SJCRH30 (cell line): ENCODE results near the gene PDXDC1. TPM values are rescaled to one million over a fixed set of nuclear protein-coding genes. Genes with fewer than 3 reads are reported as not detected.
"Not testable (repeated sequence)": the region's sequence is repeated elsewhere in the genome, so short reads cannot be mapped to it uniquely, and the experiment has no call there.

Experiments
- DNase-seq, 2 experiments: peaks; one replicate each; pipeline ENCODE4 v3.0.0-alpha.2; 2015 to 2020
- H3K27ac ChIP-seq: fragments of 250-450 bp; sonication (Bioruptor Pico); 2 replicates; pipeline ENCODE4 v1.5.1; 2020; ENCODE audit warnings: mild to moderate bottlenecking, moderate library complexity
- H3K27me3 ChIP-seq: fragments of 250-450 bp; sonication (Bioruptor Pico); 2 replicates; pipeline ENCODE4 v1.5.1; 2020; ENCODE audit warnings: mild to moderate bottlenecking, moderate library complexity
- H3K36me3 ChIP-seq: fragments of 250-450 bp; sonication (Bioruptor Pico); 2 replicates; pipeline ENCODE4 v1.5.1; 2020; ENCODE audit warnings: mild to moderate bottlenecking, moderate library complexity
- H3K4me1 ChIP-seq: fragments of 250-450 bp; sonication (Bioruptor Pico); 2 replicates; pipeline ENCODE4 v1.5.1; 2020; ENCODE audit warnings: mild to moderate bottlenecking, moderate library complexity
- H3K4me3 ChIP-seq: fragments of 250-450 bp; sonication (Bioruptor Pico); 2 replicates; pipeline ENCODE4 v1.5.1; 2020; ENCODE audit warnings: mild to moderate bottlenecking, moderate library complexity
- H3K9me3 ChIP-seq: fragments of 250-450 bp; sonication (Bioruptor Pico); replicated peaks from 2 replicates; pipeline ENCODE4 v1.5.1; 2020; ENCODE audit warnings: mild to moderate bottlenecking, moderate library complexity
- total RNA-seq: library from RNA; depleted of rRNA; stranded (reverse); fragments of >200 nt; shearing (Covaris generic); gene quantifications from 2 replicates; pipeline ENCODE4 v1.2.3, GENCODE V29; 2014

Gene PDXDC1
- total RNA-seq, 1 experiment from 2014 or later: 48.7 TPM

DNA sequence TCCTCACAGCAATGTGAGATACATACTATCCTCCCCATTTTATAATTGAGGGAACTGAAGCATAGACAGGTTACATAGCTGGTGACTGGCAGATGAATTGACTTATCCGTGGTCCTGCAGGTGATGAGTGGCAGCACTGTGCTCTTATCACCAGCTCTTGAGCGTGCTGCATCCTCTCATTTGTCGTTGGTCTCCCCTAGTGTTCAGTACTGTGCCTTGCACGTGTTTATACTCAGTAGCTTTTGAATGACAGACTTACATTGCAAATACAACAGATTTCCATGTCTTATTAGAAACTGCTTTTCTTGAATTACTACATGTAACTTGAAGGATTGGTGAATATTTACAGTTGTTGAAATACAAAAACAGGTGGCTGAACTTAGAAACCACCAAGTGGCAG, 47.4 kb downstream of the PDXDC1 start:
- peak; percentile 29 to 58 for DNase-seq
- H3K27ac ChIP-seq, H3K27me3 ChIP-seq, H3K9me3 ChIP-seq, H3K4me3 ChIP-seq: not testable (repeated sequence)
- H3K36me3 ChIP-seq: peaks cover 33% of the 10 kb centered on the region
- peaks cover 25% of the 10 kb centered on the region for H3K4me1 ChIP-seq

GRCh38 chr16:15023381-15024077, 48.7 kb downstream of the PDXDC1 start:
- not testable (repeated sequence) for DNase-seq, H3K4me3 ChIP-seq, H3K9me3 ChIP-seq, H3K27ac ChIP-seq, H3K27me3 ChIP-seq
- Histone ChIP-seq H3K36me3 (peaks cover 32% of the 10 kb centered on the region), H3K4me1 (peaks cover 17% of the 10 kb centered on the region)

- H3K9me3 ChIP-seq, H3K27me3 ChIP-seq, DNase-seq, H3K27ac ChIP-seq, H3K4me3 ChIP-seq: not testable (repeated sequence)
- Histone ChIP-seq H3K4me1 (peaks cover 20% of the 10 kb centered on the region), H3K36me3 (peaks cover 23% of the 10 kb centered on the region)
Measured at GRCh38 chr16:15024858-15025199, 50.0 kb downstream of the PDXDC1 start.

DNA sequence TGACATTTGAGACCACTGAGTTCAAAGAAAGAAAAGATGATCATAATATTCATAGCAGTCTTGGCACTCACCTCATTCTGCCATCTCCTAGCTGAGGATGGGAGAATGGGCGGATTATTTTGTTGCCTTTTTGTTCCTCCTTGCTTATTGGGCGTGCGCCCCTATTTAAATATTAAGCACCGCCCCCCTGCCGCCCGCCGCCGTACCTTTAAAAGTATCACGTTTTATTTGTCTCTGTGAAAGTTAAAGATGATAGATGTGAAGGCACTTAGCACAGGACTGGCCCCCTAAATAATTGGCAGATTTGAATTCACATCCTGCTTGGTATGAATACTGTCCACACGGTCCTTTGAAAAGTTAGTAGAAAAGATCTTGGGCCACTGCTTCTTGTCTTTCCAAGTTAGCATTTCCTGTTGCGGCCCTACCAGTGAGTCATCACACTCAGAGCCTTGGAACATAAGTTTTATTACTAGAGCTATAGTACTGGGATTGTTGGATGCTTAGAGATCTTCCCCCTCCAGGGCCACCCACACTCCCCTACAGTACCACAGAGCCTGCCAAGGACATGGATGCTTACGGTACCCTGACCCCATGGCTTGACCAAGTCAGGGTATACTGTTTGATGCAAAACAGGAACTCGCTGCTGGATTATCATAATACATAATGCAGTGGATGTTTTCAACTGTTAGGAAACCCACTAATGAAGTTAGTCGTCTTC, 50.6 kb downstream of the PDXDC1 start:
- not testable (repeated sequence) for DNase-seq, H3K27ac ChIP-seq, H3K27me3 ChIP-seq, H3K9me3 ChIP-seq, H3K4me3 ChIP-seq
- Histone ChIP-seq H3K4me1 (peaks cover 22% of the 10 kb centered on the region), H3K36me3 (peaks cover 23% of the 10 kb centered on the region)

DNA sequence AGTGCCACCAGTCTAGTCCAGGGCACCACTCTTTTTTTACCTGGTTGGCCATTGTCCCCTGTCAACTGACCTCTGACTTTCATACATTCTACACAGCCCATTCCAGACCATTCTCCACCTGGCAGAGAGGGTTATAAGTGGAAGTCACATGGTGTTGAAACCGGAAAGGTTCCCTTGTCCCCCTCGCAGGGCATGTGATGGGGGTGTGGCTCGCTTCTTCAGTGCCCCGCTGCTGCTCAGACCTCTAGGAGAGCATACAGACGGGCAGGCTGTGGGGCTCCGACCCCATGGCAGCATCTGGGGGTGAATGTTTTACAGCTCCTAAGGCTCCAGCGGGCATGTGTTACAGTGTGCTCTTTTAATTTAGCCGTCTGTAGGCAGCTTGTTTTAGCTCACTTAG, 52.2 kb downstream of the PDXDC1 start:
- DNase-seq, H3K27me3 ChIP-seq, H3K27ac ChIP-seq, H3K4me3 ChIP-seq, H3K9me3 ChIP-seq: not testable (repeated sequence)
- H3K4me1 ChIP-seq: peaks cover 13% of the 10 kb centered on the region
- peaks cover 20% of the 10 kb centered on the region for H3K36me3 ChIP-seq

GRCh38 chr16:15027503-15028344, 52.9 kb downstream of the PDXDC1 start:
- not testable (repeated sequence) for H3K27ac ChIP-seq, DNase-seq
- peaks cover 17% of the 10 kb centered on the region for H3K36me3 ChIP-seq

GRCh38 chr16:15028345-15028715, 53.5 kb downstream of the PDXDC1 start:
- H3K4me3 ChIP-seq, DNase-seq, H3K4me1 ChIP-seq, H3K27ac ChIP-seq, H3K27me3 ChIP-seq, H3K9me3 ChIP-seq: not testable (repeated sequence)
- peaks cover 15% of the 10 kb centered on the region for H3K36me3 ChIP-seq

More at GRCh38 chr16:15027503-15028344, 52.9 kb downstream of the PDXDC1 start:
- not testable (repeated sequence) for H3K27me3 ChIP-seq, H3K9me3 ChIP-seq, H3K4me3 ChIP-seq, H3K4me1 ChIP-seq

- DNase-seq: peak; percentile 66 to 70
- H3K36me3 ChIP-seq: peaks cover 22% of the 10 kb centered on the region
- not testable (repeated sequence) for H3K9me3 ChIP-seq, H3K4me3 ChIP-seq, H3K27me3 ChIP-seq, H3K4me1 ChIP-seq
- H3K27ac ChIP-seq: peak overlapping the region; percentile 67
Measured at GRCh38 chr16:15028801-15029698, 54.2 kb downstream of the PDXDC1 start.

GRCh38 chr16:15029749-15030148, 54.9 kb downstream of the PDXDC1 start:
- not testable (repeated sequence) for H3K4me1 ChIP-seq, H3K9me3 ChIP-seq, H3K27me3 ChIP-seq, H3K4me3 ChIP-seq
- H3K36me3 ChIP-seq: peaks cover 23% of the 10 kb centered on the region
- DNase-seq: peak; percentile 70
- H3K27ac ChIP-seq: peak overlapping the region; percentile 67

DNA sequence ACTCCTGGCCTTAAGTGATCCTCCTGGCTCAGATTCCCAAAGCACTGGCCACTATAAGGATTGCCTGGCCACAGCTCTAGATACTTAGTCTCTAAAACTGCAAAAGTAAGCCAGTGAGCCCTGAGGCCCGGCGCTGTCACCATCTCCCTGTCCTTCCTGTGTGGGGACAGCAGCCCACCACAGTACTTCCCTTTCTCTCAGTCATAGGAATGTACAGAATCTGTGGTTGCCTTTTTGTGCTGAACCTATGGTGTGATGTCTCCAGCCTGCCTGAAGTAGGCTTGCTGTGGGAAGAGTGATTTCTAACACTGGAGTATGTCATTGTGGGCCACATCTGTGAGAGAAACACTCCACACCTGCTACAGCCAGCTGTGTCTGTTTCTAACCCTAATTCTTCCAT, 56.4 kb downstream of the PDXDC1 start:
- H3K36me3 ChIP-seq: peaks cover 15% of the 10 kb centered on the region
- H3K4me3 ChIP-seq: no peak overlapping the region
- no peak for DNase-seq
- no peaks in the 10 kb centered on the region for H3K27me3 ChIP-seq
- peaks cover 5% of the 10 kb centered on the region for H3K4me1 ChIP-seq
- no peaks in the 10 kb centered on the region for H3K9me3 ChIP-seq
- no peak overlapping the region for H3K27ac ChIP-seq

GRCh38 chr16:15031586-15031985, 56.8 kb downstream of the PDXDC1 start:
- peaks cover 15% of the 10 kb centered on the region for H3K36me3 ChIP-seq
- H3K27me3 ChIP-seq: no peaks in the 10 kb centered on the region
- H3K9me3 ChIP-seq: no peaks in the 10 kb centered on the region
- DNase-seq: no peak
- no peak overlapping the region for H3K27ac ChIP-seq
- H3K4me1 ChIP-seq: peaks cover 5% of the 10 kb centered on the region
- no peak overlapping the region for H3K4me3 ChIP-seq

DNA sequence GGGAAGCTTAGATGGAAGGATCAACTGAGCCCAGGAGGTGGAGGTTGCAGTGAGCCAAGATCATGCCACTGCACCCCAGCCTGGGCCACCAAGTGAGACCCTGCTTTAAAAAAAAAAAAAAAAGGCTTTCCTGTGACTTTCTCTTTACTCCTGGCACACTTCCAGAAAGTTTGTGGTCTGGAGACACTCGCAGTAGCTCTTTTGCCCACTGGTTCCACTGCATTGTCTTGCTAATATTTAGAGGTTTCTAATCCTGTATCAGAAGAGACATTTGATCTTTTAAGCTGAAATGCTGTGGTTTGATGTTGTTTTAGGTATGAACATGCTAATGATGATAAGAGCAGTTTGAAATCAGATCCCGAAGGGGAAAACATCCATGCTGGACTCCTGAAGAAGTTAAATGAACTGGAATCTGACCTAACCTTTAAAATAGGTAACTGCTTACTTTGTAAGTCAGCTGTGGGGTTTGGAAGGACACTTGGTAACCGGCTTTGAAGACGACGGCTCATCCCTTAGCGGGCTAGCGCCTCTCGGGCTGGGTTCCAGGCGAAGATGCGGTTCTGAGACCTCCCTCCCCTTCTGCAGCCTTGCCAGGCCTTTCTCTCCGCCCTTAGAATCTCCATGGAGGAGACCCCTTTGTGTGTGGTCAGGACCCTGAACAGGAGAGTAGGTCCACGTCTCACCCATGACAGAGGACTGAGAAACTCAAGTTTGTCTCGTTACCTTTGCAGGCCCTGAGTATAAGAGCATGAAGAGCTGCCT, 57.9 kb downstream of the PDXDC1 start:
- no peak overlapping the region for H3K27ac ChIP-seq
- no peaks in the 10 kb centered on the region for H3K9me3 ChIP-seq
- H3K36me3 ChIP-seq: peaks cover 23% of the 10 kb centered on the region
- H3K27me3 ChIP-seq: no peaks in the 10 kb centered on the region
- peak; percentile 50 to 69 for DNase-seq
- peaks cover 5% of the 10 kb centered on the region for H3K4me1 ChIP-seq
- no peak overlapping the region for H3K4me3 ChIP-seq

GRCh38 chr16:15033309-15033707, 58.5 kb downstream of the PDXDC1 start:
- H3K4me1 ChIP-seq: peaks cover 5% of the 10 kb centered on the region
- H3K36me3 ChIP-seq: peaks cover 28% of the 10 kb centered on the region
- H3K27ac ChIP-seq: no peak overlapping the region
- no peak for DNase-seq
- no peak overlapping the region for H3K4me3 ChIP-seq
- H3K9me3 ChIP-seq: no peaks in the 10 kb centered on the region
- no peaks in the 10 kb centered on the region for H3K27me3 ChIP-seq
